Hepatic stellate cell (primary cell): Measurements from ENCODE around the gene PTGDS.

ENCODE experiments used
- DNase-seq: peaks from one replicate; pipeline ENCODE4 v3.0.0; 2011; ENCODE audit warnings: low spot score

PTGDS gene

GRCh38 chr9:137025517-137025966, 48.2 kb downstream of the PTGDS start:
- DNase-seq = no peak

GRCh38 chr9:137026384-137026783, 49.1 kb downstream of the PTGDS start:
- no peak for DNase-seq

- DNase-seq = no peak
Observed at GRCh38 chr9:137026828-137027227, 49.5 kb downstream of the PTGDS start.

GRCh38 chr9:137027369-137028262, 50.3 kb downstream of the PTGDS start, which contains the start of gene ABCA2:
TSS of gene ABCA2 (minus strand) at chr9:137028237. CDS start at chr9:137028140, 97 bp downstream.
- DNase-seq = peak; percentile 47

- peak; percentile 73 for DNase-seq
Observed at GRCh38 chr9:137028263-137029057, 51.2 kb downstream of the PTGDS start.

DNA sequence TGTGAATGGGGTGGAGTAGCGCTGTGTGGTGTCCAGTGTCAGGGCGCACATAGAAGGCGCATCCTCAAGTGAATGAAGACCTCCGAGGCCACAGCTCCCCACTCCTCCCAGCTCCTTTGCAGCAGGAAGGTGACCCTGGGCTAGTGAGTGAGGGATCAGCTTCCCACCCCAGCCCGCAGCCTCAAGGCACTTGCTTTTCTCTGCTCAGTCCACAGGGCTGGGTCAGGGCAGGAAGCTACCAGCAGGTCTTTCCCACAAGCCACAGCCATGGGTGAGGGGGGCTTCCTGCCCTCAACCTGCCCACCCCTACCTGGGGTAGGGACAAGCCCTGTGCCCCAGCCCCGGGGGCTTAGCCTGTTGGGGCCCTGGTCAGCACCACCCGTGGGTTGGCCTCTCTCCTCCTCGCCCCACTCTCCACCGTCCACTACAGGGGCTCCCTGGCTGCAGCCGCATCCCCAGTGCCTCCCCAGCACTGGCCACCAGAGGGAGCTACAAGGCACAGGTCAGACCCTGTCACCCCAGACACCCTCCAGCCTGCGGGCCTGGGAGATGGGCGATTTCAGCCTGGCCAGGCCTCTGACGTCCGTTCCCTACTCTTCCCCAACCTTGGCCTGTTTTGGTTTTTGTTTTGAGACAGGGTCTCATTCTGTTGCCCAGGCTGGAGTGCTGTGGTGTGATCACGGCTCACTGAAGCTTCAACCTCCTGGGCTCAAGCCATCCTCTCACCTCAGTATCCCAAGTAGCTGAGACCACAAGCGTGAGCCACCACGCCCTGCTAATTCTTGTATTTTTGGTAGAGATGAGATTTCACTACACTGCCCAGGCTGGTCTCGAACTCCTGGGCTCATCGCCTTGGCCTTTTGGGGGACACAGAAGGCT, 52.0 kb downstream of the PTGDS start:
- peak; percentile 78 for DNase-seq

- DNase-seq = no peak
Observed at GRCh38 chr9:137030006-137030405, 52.7 kb downstream of the PTGDS start.

GRCh38 chr9:137030538-137031527, 53.5 kb downstream of the PTGDS start:
- DNase-seq = no peak
